ENCODE results near the gene DYDC2.

DYDC2 gene

DNA sequence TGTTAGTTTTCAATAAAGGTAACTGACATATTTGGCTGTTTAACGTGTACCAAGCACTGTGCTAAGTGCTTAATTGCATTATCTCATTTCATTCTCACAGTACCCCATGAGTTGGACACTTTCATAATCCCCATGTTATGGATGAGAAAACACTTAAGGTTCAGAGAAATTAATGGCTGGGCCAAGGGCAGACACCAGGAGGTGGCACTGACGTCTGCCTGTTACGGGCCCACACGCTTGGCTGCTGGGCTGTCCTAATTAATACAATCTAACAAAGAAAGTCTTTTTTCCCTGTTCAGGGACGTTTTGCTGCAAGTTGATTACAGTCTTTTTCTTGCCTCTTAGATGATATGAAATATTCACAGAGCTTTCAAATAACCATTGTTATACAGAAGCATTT, 16.1 kb downstream of the DYDC2 start:
- DNase-seq (ENCODE audit: low read depth), result no peak

DNA sequence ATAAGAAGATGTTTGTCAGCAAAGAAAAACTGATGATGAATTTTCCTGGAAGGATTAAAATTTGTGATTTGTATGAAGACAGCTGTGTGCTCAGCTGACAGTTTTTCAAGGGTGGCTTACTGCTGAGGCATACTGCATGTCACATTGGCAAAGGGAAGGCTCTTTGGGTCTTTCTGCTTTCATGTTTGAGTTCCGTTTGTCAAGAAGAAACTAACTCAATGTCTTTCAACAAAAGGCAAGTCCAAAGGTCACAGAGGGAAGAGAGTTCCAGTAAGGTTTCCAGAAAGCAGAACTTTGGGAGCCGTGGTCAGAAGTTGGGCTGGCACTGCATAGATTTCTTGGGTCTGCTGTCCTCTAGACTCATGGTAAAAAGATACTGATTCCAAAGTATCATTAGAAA, 16.9 kb downstream of the DYDC2 start:
- DNase-seq (ENCODE audit: low read depth), result no peak

DNA sequence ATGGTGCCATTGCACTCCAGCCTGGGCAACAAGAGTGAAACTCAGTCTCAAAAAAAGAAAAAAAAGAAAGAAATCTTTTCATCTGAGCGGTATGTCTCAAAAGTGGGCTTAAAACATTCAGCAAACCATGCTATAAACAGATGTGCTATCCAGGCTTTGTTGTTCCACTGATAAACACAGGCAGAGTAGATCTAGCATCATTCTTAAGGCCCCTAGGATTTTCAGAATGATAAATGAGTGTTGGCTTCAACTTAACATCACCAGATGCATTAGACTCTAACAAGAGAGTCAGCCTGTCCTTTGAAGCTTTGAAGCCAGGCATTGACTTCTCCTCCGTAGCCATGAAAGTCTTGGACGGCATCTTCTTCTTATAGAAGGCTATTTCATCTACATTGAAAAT, 23.1 kb downstream of the DYDC2 start:
- DNase-seq (ENCODE audit: low read depth), result no peak

DNA sequence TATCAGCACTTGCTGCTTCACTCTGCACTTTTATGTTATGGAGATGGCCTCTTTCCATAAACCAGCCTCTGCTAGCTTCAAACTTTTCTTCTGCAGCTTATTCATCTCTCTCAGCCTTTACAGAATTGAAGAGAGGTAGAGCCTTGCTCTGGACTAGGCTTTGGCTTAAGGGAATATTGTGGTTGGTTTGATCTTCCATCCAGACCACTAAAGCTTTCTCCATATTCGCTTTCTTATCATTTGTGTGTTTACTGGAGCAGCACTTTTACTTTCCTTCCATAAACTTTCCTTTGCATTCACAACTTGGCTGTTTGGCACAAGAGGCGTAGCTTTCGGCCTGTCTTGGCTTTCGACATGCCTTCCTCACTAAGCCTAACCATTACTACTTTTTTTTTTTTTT, 23.6 kb downstream of the DYDC2 start:
- no peak for DNase-seq (ENCODE audit: low read depth)

DNA sequence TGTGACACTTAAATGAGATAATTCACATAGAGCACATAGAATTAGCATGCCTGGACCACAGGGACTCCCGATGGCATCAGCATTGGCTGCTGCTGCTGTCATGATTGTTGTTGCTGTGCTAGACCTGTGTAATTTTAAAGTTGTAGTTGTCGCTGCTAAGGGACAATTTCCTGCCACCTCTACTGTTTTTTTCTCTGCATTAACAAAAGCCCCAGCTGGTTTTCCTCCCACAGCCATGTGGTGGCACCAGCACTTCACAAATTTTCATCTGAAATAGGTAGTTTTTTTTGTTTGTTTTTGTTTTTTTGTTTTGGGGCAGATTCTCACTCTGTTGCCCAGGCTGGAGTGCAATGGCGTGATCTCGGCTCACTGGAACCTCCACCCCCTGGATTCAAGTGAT, 26.4 kb downstream of the DYDC2 start:
- no peak for DNase-seq (ENCODE audit: low read depth)

DNA sequence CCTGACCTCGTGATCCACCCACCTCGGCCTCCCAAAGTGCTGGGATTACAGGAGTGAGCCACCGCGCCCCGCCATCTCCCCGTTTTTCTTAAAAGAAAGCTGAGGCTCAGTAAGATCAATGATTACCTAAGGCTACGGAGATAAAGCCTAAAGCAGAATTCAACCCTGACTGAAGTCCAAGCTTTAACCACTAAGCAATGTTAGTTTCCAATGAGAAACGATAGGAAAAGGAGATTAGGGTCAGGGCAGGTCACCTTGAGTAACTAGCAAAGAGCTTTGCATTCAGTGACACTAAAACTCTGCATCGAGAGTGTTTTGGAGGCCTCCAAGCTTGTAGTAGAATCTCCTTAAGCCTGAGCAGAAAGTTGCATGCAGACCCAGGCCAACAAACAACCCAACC, 34.2 kb downstream of the DYDC2 start:
- no peak for DNase-seq (ENCODE audit: low read depth)

DNA sequence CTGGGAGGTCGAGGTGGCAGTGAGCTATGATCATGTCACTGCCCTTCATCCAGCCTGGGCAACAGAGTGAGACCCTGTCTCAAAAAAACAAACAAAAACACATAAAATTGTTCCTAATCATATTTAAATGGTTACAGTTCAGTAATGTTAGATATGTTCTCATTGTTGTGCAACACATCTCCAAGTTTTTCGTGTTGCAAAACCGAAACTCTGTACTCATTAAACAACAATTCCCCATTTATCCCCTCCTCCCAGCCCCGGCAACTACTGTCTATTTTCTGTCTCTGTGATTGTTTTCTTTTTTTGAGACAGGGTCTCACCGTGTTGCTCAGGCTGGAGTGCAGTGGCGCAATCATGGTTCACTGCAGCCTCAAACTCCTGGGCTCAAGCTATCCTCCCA, 35.7 kb downstream of the DYDC2 start:
- no peak for DNase-seq (ENCODE audit: low read depth)

DNA sequence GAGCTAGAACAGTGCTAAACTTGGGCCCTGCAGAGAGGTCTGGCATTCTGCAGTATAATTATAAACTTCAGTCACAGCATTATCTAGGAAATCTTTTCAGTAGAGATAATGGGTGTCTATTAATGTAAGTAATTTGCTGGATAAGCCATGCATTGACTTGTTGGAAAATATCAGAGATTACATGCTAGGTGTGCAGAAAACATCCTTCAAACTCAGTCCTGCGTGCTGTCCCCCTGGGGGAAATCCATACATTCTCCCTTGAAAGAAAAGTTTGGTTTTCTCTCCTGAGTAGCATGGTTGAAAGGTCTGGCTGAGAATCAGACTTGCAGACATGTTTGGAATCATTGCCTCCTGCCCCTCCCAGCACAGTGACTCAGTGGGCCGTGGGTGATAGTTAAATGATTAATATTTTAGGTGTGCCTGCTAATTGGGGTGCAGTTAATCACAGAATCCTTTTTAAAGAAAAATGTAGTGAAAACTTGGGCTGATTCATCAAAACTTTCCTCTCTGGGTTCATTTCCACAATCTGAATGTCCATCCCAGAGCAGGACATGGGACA, 37.9 kb downstream of the DYDC2 start:
- DNase-seq (ENCODE audit: low read depth), result no peak

DNA sequence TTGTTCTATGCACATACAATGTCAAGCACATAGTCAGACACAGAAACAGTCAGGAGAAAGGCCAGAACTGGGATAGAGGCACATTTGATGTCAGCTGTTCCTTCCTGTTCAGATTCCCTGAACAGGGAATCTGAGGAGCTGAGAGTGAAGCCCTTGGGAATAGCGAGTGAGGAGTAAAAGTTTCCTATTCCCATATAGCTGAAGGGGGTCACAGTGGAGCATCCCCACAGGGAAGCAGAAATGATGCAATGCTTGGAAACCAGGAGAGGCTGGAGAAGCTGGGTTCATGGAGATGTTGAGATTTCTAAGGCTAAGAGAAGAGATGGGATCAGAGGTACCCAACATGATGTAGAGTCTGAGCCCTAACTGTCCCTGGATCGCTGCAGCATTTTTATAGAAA, 40.4 kb downstream of the DYDC2 start:
- no peak for DNase-seq (ENCODE audit: low read depth)

DNA sequence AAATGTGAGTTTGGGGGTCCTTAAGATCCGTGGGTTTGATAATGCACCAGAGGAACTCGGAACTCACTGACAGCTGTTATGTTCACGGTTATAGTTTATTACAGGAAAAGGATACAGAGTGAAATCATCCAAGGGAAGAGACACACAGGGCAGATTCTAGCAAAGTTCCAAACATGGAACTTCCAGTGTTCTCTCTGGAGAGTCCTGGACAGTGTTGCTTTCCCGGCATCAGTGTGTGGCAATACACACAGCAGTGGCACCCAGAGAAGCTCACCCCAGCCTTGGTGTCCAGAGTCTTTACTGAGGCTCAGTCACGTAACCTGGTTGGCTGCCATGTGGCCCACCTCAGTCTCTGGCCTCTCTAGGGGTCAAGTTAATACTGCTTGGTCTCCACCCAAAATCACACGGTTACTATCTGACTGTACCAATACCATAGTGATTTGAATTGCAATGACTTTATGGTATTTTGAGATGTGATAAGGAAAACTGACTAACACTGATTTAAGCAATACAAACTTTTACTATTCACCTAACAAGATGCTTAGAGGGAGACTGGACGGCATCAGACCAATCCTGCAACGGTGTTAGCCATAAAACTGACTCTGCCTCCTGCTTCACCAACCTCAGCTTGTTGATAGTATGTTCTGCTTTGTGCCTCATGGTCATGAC, 43.7 kb downstream of the DYDC2 start:
- no peak for DNase-seq (ENCODE audit: low read depth)

DNA sequence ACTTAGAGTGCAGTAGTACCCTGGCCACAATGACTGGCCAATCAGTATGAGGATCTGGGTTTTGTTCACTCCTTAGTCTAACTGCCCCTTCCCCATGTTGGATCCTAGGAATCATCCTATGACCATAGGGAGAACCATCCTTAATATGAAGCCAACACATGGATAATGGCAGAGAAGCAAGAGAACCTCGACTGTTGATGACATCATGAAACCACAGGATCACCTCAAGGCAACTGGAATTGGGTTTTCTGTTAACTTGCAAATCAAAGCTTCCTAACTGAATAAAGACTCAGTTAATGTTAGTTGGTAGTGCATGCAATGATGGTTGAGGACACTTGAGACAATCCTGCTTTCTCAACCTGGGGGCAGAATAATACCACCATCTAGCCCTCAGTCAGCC, 48.5 kb downstream of the DYDC2 start:
- DNase-seq (ENCODE audit: low read depth), result no peak

DNA sequence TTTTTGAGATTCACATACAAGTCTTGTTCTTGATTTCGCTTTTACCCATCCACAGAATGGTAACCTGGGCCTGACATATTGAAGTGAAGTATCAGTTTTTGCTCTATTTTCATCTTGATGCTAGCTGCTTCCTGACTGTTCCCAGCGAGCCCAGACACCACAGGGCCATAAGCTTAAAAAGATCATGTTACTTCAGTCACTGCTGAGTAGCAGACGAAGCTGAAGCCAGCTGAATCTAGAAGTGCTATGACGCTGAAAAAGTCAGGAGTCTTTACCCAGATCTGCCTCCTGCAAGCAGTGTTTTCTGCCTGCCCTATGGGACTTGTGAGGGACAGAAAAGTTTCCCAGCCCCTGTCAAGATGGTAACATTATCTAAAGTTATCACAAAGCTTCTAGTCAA, 49.0 kb downstream of the DYDC2 start:
- DNase-seq (ENCODE audit: low read depth), result no peak

DNA sequence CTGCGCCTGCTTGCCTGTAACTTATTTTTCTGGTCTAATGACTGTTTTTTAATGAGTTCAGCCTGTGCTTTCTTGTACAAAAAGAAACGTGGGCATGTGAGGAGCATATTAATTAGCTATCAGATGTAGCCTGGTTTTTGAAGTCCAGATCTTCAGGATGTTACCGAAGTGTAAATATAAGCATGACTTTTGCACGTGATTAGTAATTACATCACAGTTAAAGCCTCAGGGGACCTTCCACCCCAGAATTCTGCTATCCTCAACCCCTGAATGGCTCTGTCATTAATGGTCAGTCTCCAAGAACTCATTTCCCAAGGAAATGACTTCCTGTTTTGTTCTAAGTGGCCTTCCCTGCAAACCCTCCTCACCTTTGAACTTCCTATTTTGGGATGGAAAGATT, 49.6 kb downstream of the DYDC2 start:
- DNase-seq (ENCODE audit: low read depth), result no peak

DNA sequence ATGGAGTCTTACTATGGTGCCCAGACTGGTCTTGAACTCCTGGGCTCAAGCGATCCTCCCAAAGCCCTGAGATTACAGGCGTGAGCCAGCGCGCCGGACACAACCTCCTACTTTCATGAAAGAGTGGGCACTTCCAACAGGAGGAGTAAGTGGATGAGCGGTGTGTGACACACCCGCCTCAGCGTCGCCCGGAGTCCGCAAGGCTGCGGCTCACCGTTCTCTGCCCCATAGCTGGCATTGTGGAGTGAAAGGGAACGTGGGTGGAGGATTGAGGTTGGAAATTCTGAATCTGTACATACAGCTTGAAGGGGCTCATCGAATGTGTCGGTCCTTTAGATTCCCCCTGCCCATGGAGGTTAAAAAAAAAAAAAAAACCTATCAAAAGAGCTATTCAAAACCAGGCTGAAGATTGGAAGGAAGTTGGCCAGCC, 51.2 kb downstream of the DYDC2 start:
- no peak for DNase-seq (ENCODE audit: low read depth)

DNA sequence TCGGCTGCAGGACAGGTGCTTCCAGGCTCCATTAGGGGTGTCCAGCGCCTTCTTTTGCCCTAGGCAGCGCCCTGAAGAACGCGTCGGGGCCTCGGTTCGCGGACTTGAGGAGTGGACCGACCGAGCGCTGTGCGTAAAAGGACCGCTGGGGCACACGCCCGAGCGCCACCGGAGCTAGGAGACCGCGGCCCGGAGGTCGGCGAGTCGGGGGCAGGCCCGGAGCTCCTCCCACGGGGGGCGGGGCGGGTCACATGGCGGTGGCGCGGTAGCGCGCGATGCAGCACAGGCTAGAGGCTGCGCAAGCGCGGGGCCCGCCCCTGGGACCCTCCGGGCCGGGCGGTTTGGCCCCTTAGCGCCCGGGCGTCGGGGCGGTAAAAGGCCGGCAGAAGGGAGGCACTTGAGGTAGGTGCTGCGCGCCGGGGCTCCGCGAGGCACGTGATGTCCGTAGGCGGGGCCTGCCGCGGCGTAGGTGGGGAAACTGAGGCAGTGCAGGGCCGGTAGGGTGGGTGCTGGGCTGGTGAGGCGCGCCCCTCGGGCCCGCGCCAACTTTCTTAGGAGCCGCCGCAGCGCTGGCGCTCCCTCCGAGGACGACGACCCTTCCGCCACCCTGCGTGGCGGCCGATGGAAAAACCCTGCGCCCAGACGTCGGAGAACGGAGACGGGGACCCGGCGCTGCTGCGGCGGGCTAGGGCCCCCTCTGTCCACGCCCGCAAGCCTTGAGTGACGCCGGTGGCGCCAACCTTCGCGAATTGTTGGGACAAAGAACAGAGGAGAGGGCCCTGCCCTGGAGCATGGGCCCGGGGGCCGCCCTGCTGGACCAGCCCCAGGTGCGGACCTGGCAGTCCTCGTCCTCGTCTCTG, 51.9 kb downstream of the DYDC2 start, which contains the start of gene PRXL2A:
TSS of gene PRXL2A (plus strand) at position 310 of the 860 bp plus-strand sequence. CDS start 11,917 bp downstream, outside the sequence.
- no peak for DNase-seq (ENCODE audit: low read depth)

DNA sequence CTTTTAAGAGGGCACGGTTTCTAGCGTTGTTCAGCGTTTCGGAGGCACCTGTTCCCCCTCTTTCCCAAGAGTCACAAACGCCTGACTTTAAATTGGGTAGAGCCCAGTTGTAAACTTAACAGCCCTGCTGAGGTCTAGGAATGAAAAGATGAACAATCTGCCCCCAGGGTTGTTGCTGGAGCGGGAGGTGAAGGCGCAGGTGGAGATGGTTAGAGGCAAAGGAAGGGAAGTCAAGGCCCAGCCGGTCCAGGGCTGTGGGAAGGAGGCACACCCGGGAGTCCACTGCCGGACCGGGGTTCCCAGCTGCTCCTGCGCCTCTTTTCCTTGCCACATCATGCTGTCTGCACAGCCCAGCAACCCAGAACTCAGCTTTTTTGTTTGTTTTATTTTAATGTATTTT, 52.5 kb downstream of the DYDC2 start:
- no peak for DNase-seq (ENCODE audit: low read depth)

DNA sequence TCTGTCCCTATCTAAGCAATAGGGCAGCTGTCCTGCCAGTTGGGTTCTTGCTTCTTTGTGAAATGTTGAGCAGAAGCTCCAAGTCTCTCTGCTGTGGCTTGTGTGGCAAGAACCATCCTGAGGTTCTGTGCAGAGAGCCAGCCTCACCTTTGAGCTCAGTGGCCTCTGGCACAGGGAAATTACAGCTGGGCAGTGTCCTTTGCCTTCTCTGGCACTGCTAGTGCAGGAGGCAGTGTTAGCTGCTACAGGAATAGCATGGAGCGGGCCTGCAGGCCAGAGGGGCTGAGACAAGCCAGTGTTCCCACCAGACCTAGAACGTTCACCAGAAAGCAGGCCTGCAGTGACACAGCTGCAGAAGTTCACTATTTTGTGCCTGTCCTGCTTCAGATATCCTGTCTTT, 53.5 kb downstream of the DYDC2 start:
- DNase-seq (ENCODE audit: low read depth), result no peak

DNA sequence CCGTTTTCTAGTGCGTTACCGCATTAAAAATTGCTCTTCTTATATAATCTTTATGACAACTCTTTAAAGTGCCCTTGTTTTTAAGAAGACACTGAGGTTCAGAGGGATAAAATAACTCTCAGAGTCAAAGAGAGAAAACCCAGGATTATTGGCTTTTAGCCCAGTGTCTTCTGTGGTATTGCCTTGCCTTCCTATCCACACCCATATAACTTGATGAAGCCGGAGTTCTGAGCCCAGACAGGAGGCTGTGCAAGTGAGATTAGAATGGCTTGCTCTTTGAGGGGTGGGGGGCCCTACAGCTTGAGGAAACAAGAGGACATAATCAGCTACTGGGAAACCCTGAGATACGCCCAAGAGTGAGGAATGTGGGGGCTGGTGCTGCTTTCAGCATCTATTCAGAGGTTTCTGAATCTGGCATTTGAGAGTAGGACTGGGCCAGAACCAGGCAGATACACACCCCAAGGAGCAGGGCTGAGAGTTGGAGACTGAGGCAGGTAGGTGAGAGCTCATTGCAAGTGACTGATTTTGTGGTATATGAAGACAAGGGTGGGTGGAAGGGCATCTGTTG, 54.1 kb downstream of the DYDC2 start:
- no peak for DNase-seq (ENCODE audit: low read depth)

DNA sequence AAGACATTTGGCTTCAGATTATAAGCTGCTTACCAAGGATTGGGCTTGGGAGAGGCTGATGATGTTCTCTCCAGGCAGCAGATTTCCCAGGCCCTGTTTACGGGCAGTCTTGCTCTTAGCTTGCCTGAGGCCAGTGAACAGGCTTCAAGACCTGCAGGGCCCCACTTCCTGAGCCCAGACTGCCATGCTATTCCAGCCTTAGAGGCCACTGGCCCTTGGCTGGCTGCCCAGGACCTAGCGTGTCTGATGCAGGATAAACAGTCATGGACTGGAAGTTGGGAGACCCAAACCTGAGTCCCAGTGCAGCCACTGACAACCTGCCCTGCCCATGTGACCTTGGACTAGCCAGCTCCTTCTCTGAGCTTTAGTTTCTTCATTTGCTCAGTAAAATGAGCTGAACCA, 54.7 kb downstream of the DYDC2 start:
- no peak for DNase-seq (ENCODE audit: low read depth)

DNA sequence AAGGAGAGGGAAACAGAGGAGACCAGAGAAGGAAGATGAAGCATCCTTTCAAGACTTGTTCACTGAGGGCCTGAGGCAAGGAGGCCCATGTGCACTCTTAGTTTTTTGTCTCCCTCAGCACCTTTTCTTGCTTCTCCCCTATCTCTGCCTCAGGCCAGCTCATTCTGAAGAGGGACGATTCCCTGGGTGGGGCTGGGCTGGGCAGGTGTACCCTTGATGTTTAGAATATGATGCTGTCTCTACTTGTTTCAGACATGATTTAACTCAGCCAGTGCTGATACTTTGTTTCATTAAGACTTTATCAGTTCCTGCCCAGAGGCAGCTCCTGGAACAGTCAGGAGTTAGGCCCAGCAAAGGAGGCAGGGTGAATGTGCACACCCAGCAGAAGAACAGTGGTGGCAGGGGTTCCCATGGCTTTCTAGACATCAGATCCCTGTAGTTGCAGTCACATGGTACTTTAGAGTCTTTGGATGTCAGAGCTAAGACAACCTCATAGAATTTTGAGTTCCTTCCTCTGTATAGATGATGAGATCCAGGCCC, 55.2 kb downstream of the DYDC2 start:
- DNase-seq (ENCODE audit: low read depth), result no peak

DNA sequence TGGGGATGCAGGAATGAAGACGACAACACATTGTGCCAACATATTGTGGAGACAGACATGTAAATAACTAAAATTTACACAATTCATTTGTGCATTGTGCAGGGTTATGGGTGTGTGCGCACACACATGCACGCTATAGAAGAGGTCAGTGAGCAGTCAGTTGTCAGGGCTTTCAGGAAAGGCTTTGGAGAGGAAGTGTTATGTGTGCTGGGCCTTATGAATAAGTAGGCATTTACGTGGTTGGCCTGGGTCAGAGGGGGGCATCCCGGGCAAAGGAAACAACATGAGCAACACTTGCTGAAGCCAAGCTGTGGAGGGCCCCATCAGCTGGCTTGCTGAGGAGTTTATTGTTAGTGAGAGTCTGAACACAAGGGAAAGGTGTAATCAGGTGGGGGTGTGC, 55.9 kb downstream of the DYDC2 start:
- DNase-seq (ENCODE audit: low read depth), result no peak

DNA sequence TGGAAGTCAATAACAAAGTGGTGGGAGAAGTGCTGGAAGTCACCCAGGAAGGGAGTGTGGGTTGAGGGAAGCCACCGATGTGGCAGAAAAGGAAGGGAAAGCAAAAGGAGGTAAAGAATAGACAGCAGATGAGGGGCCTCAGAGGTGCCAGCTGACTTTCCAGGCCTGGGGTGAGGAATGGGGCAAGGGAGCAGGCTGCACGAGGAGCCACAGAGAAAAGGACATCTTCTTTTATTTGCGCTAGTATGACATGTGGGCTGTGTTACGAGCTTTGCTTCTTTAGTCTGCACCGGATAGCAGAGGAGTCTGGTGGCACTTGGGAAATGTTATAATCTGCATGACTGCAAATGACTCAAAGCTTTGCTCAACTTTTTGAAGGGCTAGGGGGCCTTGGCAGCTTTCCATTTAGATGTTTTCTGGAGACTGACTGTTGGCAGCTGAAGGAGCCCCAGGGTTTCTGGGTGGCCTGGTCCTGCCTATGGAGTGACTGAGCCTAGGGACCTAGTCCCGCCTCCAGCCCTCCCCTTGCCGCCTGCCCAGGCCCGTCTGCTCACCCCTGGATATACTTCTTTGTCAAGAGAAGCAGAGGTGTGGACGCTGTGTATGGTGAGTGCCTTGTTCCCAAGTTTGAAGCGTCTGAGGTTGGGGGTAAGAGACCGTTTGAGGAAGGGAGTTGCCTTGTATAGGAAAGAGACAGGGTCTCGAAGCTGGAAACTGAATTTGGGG, 56.9 kb downstream of the DYDC2 start:
- DNase-seq (ENCODE audit: low read depth), result no peak

All from stromal cell of bone marrow (primary cell).